Left forelimb (tissue), 1 donor: Measurements from ENCODE around the gene ATXN1.
A peak's percentile ranks its signal among the peaks of the same experiment; 100 is the strongest.

Experiments used
- DNase-seq: peaks from one replicate; pipeline ENCODE4 v3.0.0-alpha.2; 2018; ENCODE audit warnings: low spot score

ATXN1 gene

DNA sequence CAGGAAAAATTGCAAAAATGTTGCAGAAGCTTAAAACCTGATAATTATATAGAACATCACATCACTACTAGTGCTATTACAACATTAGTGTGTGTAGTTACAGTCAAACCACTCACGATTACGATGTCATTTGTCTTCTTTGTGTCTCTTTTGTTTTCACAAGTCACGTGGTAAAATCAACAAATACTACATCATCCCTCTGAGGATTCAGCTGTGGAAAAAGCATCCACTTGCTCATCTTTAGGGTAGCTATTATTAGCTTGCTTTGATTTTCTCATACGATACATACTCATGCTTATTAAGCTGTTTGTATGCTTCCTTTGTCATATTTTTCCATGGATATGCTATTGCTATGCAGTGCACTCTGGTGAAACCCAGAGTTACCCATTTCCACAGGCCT is 22.2 kb upstream of the ATXN1 start:
- no peak for DNase-seq

GRCh38 chr6:16782278-16782677 is 21.0 kb upstream of the ATXN1 start:
- no peak for DNase-seq

DNA sequence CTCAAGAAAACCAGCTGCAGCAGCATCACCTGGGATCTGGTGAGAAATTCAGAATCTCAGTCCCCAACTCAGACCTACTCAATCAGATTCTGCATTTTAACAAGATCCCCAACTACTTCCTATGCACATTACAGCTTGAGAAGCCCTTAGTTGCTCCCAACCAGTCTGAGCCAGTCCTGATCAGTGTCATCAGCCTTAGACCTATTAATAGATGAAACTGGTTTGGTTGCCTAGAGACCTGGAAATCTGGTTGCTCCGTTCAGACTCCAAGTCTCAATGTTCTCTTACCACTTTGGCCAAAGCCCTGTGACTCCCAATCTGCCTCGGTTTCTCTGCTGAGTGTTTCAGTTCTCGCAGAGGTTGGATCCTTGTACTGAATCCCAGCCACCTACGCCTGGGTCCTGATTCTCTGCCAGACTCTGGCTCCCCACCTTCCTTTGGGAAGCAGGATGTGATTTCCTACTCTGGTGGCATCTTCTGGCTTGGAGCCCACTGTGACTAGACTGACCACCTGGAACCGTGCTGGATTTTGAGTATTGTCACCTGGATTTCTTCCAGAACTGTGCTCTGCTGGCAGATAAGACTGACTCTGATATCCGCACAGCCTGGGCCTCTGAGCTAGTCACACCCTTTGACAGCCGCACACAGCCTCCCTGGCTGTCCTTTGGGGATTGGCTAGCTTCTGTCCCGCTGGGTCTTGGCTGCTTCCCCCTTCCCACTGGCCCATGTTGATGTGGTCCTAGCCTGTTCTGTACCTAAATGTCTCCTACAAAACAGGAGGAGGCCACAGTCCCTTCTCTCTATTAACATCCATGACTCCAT is 20.3 kb upstream of the ATXN1 start:
- no peak for DNase-seq

DNA sequence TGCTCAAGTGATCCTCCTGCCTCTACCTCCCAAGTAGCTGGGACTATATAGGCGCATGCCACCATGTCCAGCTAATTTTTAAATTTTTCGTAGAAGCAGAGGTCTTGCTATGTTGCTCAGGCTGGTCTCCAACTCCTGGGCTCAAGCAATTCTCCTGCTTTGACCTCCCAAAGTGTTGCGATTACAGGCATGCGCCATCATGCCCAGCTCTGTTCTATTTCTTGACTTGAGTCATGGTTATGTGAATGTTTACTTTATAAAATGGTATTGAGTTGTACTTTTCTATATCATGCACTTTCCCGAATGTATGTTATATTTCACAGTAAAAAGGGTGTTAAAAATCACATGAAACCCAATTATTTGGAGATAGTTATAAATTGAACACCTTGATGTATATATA is 17.3 kb upstream of the ATXN1 start:
- DNase-seq = no peak

GRCh38 chr6:16777794-16778193 is 16.5 kb upstream of the ATXN1 start:
- DNase-seq = no peak

GRCh38 chr6:16776394-16777017 is 15.2 kb upstream of the ATXN1 start:
- no peak for DNase-seq

GRCh38 chr6:16774437-16774836 is 13.2 kb upstream of the ATXN1 start:
- DNase-seq = no peak

GRCh38 chr6:16773362-16773761 is 12.1 kb upstream of the ATXN1 start:
- no peak for DNase-seq

GRCh38 chr6:16770701-16771569 is 9.7 kb upstream of the ATXN1 start:
- DNase-seq = peak; percentile 67

DNA sequence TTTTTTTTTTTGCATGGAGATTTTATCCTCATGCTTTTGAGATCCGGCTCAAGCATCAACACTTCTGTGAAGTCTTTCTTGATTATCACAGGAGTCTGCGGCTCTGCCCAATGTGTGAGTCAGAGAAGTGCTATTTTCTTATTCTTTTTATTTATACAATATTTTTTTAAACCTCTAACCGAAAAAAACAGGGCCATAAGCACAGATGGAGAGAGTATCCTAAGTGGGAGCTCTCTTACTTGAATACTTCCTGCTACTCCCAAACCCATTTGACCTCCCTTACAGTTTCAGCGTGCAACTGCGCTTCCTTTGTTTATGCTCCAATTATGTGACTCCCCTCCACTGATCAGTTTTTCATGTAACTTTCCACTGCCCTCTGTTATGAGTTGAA is 8.7 kb upstream of the ATXN1 start:
- no peak for DNase-seq

- no peak for DNase-seq
Observed at GRCh38 chr6:16769131-16769985, 8.1 kb upstream of the ATXN1 start.

- DNase-seq = no peak
Observed at GRCh38 chr6:16768477-16768830, 7.2 kb upstream of the ATXN1 start.

GRCh38 chr6:16767765-16768476 is 6.7 kb upstream of the ATXN1 start:
- DNase-seq = no peak

DNA sequence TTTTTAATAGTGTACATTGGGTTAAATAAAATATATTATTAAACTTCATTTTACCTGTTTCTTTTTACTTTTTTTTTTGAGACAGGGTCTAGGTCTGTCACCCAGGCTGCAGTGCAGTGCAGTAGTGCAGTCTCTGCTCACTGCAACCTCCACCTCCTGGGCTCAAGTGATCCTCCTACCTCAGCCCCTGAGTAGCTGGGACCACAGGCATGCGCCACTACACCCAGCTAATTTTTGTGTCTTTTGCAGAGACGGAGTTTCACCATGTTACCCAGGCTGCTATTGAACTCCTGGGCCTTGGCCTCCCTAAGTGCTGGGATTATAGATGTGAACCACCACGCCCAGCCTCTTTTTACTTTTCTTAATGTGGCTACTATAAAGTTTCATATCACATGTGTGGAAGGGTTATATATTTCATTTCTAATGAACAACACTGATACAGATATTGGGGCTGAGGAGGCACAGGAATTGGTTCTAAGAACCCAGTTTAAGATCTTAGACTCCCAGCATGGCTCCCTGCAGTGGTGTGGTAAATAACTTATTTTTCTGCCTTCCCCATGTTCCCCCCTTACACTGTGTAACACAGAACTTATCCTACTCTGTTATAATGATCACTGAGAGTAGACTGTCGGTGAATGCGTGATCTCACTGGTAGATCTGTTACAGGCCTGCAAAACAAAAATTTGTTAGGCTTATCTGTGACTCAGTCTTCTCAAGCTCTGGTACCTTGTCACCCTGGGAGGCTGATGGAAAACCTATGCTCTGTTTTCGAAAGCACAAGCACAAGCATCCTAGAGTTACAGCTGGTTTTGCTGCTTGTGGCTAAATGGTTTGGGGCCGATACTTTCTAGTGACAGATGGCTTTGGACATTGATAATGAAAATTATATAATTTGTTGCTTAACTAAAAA is 5.8 kb upstream of the ATXN1 start:
- no peak for DNase-seq

DNA sequence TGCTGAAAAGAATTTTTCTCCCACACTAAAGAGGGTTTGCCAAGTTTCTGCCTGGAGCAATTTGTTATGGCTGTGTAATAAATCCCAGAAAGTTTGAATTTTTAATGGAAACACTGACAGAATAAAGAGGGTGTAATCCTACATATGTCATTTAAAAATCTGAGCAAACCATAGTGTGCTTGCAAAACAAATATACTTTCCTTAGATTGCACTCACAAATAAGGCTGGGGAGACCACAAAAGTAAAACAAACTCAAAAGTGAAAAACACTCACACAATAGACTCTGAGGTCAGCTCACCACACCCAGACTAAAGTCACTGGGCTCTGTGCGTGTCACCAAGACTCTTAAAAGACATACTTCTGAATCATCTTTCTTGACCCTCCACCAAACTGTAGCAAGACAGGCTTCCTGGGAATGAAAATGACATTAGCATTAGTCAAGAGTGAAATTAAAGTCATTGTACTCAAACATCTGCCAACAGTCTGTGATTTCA is 4.8 kb upstream of the ATXN1 start:
- no peak for DNase-seq

DNA sequence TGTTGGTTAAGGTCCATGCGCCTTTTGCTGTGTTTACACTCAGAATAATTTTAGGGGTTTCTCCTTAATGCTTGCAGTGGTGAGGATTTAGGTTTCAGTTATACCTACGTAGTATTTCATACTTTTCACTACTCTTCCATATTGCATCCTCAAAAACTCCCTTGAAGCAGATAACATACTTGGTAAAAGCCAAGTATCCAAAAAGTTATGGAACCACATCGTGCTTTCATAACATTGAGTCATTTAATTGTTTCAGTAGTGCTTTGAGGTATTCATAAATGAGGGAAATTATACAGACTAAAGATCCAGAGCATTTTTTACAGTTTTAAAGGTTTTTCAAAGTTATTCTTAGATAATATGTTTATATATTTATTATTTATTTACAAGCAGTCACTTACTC is 4.0 kb upstream of the ATXN1 start:
- DNase-seq = no peak

GRCh38 chr6:16764188-16764950 is 3.1 kb upstream of the ATXN1 start:
- no peak for DNase-seq

GRCh38 chr6:16762550-16763477 is 1.6 kb upstream of the ATXN1 start:
- DNase-seq = peak; percentile 68
